HAP-1 (cell line): Measurements from ENCODE around the gene TSHZ2.

Experiments
- DNase-seq, 2 experiments: peaks; one replicate each; pipeline ENCODE4 v3.0.0-alpha.2; 2016 to 2020; ENCODE audit warnings: low spot score in 2 of 2
- H3K27me3 ChIP-seq: fragments of 250-450 bp; sonication (Bioruptor Pico); 2 replicates; pipeline ENCODE4 v1.5.1; 2020; ENCODE audit warnings: low read depth, mild to moderate bottlenecking, moderate library complexity
- H3K36me3 ChIP-seq: fragments of 250-450 bp; sonication (Bioruptor Pico); replicated peaks from 2 replicates; pipeline ENCODE4 v1.5.1; 2020; ENCODE audit warnings: mild to moderate bottlenecking
- H3K4me1 ChIP-seq: fragments of 250-450 bp; sonication (Bioruptor Pico); 2 replicates; pipeline ENCODE4 v1.5.1; 2020; ENCODE audit warnings: mild to moderate bottlenecking
- H3K4me3 ChIP-seq: fragments of 250-450 bp; sonication (Bioruptor Pico); 2 replicates; pipeline ENCODE4 v1.5.1; 2020; ENCODE audit warnings: mild to moderate bottlenecking, moderate library complexity
- H3K9me3 ChIP-seq: fragments of 250-450 bp; sonication (Bioruptor Pico); 2 replicates; pipeline ENCODE4 v1.5.1; 2020; ENCODE audit warnings: mild to moderate bottlenecking, moderate library complexity
- in situ Hi-C: fragments of 300-500 bp; cut with MboI; formaldehyde crosslinking; loops from 3 replicates; pipeline ENCODE4 v1.14.3; 2020; ENCODE audit warnings: low sequenced_read_pairs, inconsistent platforms, mixed read lengths

Gene TSHZ2

GRCh38 chr20:53245574-53245973, 273.4 kb downstream of the TSHZ2 start:
- Histone ChIP-seq H3K4me3 (no peak overlapping the region), H3K9me3 (no peaks in the 10 kb centered on the region), H3K36me3 (no peaks in the 10 kb centered on the region), H3K4me1 (no peaks in the 10 kb centered on the region), H3K27me3 (no peaks in the 10 kb centered on the region)
- in situ Hi-C loops = no loop called here
- DNase-seq = no peak

- no peak for DNase-seq
- in situ Hi-C loops = no loop called here
Measured at GRCh38 chr20:53247468-53248103, 275.4 kb downstream of the TSHZ2 start.

GRCh38 chr20:53250456-53250855, 278.3 kb downstream of the TSHZ2 start:
- Histone ChIP-seq H3K27me3 (peaks cover 8% of the 10 kb centered on the region), H3K4me1 (no peaks in the 10 kb centered on the region), H3K4me3 (no peak overlapping the region), H3K36me3 (no peaks in the 10 kb centered on the region), H3K9me3 (no peaks in the 10 kb centered on the region)
- no peak for DNase-seq
- in situ Hi-C loops = no loop called here

More at GRCh38 chr20:53247468-53248103, 275.4 kb downstream of the TSHZ2 start:
- H3K4me3 ChIP-seq = no peak overlapping the region
- no peaks in the 10 kb centered on the region for H3K36me3 ChIP-seq
- H3K4me1 ChIP-seq = no peaks in the 10 kb centered on the region
- peaks cover 8% of the 10 kb centered on the region for H3K27me3 ChIP-seq
- no peaks in the 10 kb centered on the region for H3K9me3 ChIP-seq

GRCh38 chr20:53252002-53252401, 279.8 kb downstream of the TSHZ2 start:
- Histone ChIP-seq H3K4me1 (no peaks in the 10 kb centered on the region), H3K9me3 (no peaks in the 10 kb centered on the region), H3K4me3 (no peak overlapping the region), H3K27me3 (peaks cover 8% of the 10 kb centered on the region), H3K36me3 (no peaks in the 10 kb centered on the region)
- in situ Hi-C loops = no loop called here
- DNase-seq = no peak

- Histone ChIP-seq H3K27me3 (peaks cover 8% of the 10 kb centered on the region), H3K4me1 (no peaks in the 10 kb centered on the region), H3K9me3 (no peaks in the 10 kb centered on the region), H3K36me3 (no peaks in the 10 kb centered on the region), H3K4me3 (no peak overlapping the region)
- no peak for DNase-seq
- in situ Hi-C loops = no loop called here
Measured at GRCh38 chr20:53253668-53254067, 281.5 kb downstream of the TSHZ2 start.

GRCh38 chr20:53255102-53255710, 283.0 kb downstream of the TSHZ2 start:
- no peak overlapping the region for H3K4me3 ChIP-seq
- in situ Hi-C loops = no loop called here
- H3K9me3 ChIP-seq = no peaks in the 10 kb centered on the region
- no peaks in the 10 kb centered on the region for H3K36me3 ChIP-seq
- no peaks in the 10 kb centered on the region for H3K4me1 ChIP-seq
- H3K27me3 ChIP-seq = peaks cover 8% of the 10 kb centered on the region
- no peak for DNase-seq

- DNase-seq = no peak
- H3K4me3 ChIP-seq = no peak overlapping the region
- in situ Hi-C loops = no loop called here
- peaks cover 29% of the 10 kb centered on the region for H3K27me3 ChIP-seq
- H3K4me1 ChIP-seq = no peaks in the 10 kb centered on the region
- no peaks in the 10 kb centered on the region for H3K36me3 ChIP-seq
- no peaks in the 10 kb centered on the region for H3K9me3 ChIP-seq
Measured at GRCh38 chr20:53258741-53259140, 286.6 kb downstream of the TSHZ2 start.

- Histone ChIP-seq H3K36me3 (no peaks in the 10 kb centered on the region), H3K9me3 (no peaks in the 10 kb centered on the region), H3K4me3 (no peak overlapping the region), H3K27me3 (peaks cover 35% of the 10 kb centered on the region), H3K4me1 (no peaks in the 10 kb centered on the region)
- in situ Hi-C loops = no loop called here
- no peak for DNase-seq
Measured at GRCh38 chr20:53260168-53260567, 288.0 kb downstream of the TSHZ2 start.

GRCh38 chr20:53260591-53260990, 288.4 kb downstream of the TSHZ2 start:
- Histone ChIP-seq H3K9me3 (no peaks in the 10 kb centered on the region), H3K36me3 (no peaks in the 10 kb centered on the region), H3K27me3 (peaks cover 35% of the 10 kb centered on the region), H3K4me1 (no peaks in the 10 kb centered on the region), H3K4me3 (no peak overlapping the region)
- in situ Hi-C loops = no loop called here
- no peak for DNase-seq

GRCh38 chr20:53262365-53262764, 290.2 kb downstream of the TSHZ2 start:
- no peak for DNase-seq
- in situ Hi-C loops = no loop called here
- Histone ChIP-seq H3K36me3 (no peaks in the 10 kb centered on the region), H3K4me3 (no peak overlapping the region), H3K4me1 (no peaks in the 10 kb centered on the region), H3K27me3 (peaks cover 35% of the 10 kb centered on the region), H3K9me3 (no peaks in the 10 kb centered on the region)

GRCh38 chr20:53263554-53264438, 291.6 kb downstream of the TSHZ2 start:
- DNase-seq = no peak
- Histone ChIP-seq H3K4me1 (no peaks in the 10 kb centered on the region), H3K27me3 (peaks cover 35% of the 10 kb centered on the region), H3K9me3 (no peaks in the 10 kb centered on the region), H3K36me3 (no peaks in the 10 kb centered on the region), H3K4me3 (no peak overlapping the region)
- in situ Hi-C loops = no loop called here

GRCh38 chr20:53264604-53265003, 292.4 kb downstream of the TSHZ2 start:
- Histone ChIP-seq H3K9me3 (no peaks in the 10 kb centered on the region), H3K4me3 (no peak overlapping the region), H3K4me1 (no peaks in the 10 kb centered on the region), H3K36me3 (no peaks in the 10 kb centered on the region), H3K27me3 (peaks cover 35% of the 10 kb centered on the region)
- in situ Hi-C loops = no loop called here
- DNase-seq = no peak

GRCh38 chr20:53265304-53265875, 293.2 kb downstream of the TSHZ2 start:
- no peaks in the 10 kb centered on the region for H3K36me3 ChIP-seq
- no peak overlapping the region for H3K4me3 ChIP-seq
- in situ Hi-C loops = no loop called here
- H3K9me3 ChIP-seq = no peaks in the 10 kb centered on the region
- no peak for DNase-seq
- peaks cover 35% of the 10 kb centered on the region for H3K27me3 ChIP-seq
- no peaks in the 10 kb centered on the region for H3K4me1 ChIP-seq

GRCh38 chr20:53269380-53269779, 297.2 kb downstream of the TSHZ2 start:
- H3K36me3 ChIP-seq = no peaks in the 10 kb centered on the region
- no peak overlapping the region for H3K4me3 ChIP-seq
- no peak for DNase-seq
- in situ Hi-C loops = no loop called here
- H3K4me1 ChIP-seq = no peaks in the 10 kb centered on the region
- peaks cover under 1% of the 10 kb centered on the region; the same call in 1 of the 2 replicates for H3K27me3 ChIP-seq
- H3K9me3 ChIP-seq = no peaks in the 10 kb centered on the region
